Fibroblast of peridontal ligament (primary cell): Measurements from ENCODE around the gene MBP.

Experiments
- DNase-seq: peaks from one replicate; pipeline ENCODE4 v3.0.0-alpha.2; 2010; ENCODE audit errors: extremely low read depth

The MBP gene

DNA sequence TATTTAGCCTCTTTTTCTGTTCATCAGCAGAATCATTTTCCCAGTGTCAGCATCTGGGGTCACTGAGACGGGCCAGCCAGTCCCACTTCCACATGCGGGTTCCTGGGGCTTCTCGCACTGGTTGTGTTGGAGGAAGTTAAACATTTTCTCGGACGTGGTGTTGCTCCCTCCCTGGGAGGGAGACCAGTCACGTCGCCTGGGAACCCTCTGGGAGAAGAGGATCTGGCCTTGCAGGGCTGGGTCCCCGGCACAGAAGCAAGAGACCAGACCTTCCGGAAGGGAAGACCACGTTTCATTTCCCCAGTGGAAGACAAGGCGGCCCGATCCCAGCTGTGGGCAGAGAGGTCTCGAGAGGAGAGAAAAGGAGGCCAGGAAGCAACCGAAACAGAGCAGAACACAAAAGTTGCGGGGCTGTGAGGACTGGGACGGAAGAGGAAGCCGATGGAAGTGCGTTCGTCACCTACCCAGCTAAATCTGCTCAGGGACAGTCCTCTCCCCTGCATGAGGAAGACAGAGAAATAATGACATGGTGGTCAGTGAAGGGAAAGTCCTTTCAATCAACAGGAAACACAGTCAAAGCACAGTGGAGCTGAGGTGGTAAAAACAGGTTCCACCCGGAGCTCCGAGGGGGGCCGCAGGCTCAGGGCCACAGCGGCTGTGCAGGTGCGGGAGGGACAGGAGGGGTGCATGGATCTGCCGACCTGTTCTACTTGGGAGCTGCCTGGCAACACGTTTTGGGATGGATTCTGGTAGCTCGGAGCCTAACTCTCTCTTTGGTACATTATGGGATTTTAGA is 144.4 kb downstream of the MBP start:
- no peak for DNase-seq

GRCh38 chr18:76986406-76986805 is 146.2 kb downstream of the MBP start:
- DNase-seq: no peak

- no peak for DNase-seq
Observed at GRCh38 chr18:76985951-76986236, 146.7 kb downstream of the MBP start.

DNA sequence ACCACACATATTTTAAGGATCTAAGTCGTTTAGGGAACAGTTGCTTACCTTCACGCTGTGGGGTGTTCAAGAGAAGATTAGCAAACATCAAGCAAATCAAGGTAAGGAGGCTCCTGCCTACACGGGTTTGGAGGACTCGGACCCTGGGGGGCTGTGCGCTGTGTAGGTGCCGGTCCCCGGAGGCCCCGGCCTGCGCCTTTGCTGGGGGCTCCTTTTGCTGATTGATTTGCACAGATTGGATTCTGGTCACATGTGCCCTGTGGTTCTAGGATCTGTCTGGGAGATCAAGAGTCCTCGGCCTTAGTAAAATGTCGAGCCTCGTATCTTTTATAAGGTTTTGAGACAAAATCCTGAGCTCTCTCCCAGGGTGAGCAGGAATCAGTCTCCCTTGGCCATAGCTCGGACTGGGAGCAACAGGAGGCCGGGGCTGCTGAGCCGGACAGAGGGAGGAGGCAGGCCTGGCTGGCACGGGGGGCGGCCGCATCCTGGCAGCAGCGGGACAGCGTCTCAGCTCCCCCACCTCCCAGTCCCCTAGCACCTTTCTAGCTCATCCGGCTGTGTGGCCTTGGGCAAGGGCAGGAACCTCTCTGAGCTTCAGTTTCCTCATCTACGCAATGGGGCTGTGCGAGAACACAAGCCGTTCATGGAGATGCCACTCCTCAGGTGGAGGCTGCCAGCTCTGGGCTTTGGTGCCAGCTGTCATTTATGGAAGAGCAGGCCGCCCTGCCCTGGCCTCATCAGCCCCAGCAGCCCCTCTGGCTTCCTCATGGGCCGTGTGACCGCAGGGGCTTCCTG is 147.2 kb downstream of the MBP start:
- DNase-seq: no peak

DNA sequence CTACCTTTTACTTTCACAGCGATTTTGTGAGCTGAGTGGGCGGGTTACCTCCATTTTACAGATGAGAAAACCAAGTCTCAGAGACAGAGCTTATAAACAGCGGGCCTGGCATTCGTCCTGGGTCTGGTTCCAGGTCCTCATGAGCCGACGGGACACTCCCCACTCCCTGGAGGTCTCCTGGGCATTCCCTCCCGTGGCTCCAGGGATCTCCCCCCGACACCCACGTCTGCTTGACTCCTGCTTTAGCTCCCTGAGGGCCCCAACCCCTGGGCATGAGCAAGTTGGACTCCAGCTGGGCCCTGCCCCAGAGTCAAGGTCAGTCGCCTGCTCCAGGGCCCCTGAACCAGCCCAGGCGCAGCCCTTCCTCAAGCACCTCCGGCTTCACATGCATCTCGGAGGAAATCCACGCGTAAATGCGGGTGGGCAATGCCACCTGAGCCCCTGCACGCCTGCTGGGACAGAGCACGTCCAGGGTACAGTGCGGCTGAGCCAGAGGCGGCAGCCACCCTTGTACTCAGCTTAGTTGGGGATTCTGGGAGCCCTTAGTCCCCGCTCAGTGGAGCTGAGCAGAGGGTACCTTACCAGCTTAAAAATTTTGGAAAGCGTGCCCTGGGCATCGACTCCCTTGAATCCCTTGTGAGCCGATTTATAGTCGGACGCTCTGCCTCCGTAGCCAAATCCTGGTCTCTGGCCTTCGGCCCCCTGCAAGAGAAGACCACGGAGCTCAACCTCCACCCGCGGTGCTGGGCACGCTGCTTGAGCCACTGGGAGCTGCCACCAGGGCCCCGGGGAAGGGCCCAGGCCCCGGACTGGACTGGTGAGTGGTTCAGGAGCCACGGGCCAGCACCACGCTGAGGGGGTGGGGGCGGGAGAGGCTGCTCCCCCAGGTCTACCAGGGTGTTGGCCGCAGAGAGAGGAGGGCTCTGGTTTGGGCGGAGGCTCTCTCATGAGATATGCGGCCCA is 148.1 kb downstream of the MBP start:
- no peak for DNase-seq

- DNase-seq: no peak
Observed at GRCh38 chr18:76983613-76984051, 149.0 kb downstream of the MBP start.

- peak; percentile 58 for DNase-seq
Observed at GRCh38 chr18:76982841-76983583, 149.6 kb downstream of the MBP start.

DNA sequence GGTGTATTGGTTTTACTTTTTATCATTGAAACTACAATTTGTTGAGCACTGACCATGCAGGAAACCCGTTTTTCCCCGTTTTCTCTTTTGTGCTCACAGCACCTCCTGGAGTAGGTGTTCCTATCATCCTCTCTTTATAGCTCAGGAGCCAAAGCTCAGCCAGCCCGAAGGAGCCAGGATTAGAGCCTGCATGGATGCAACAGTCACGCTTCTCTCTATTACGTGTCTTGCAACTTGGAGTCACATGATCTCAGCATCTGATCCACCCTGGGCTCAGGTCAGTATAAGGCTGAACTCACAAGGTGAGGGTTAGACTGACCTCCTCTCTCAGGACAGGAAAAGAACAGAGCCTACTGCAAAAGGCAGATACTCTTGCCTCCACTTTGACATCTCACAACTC is 150.5 kb downstream of the MBP start:
- DNase-seq: no peak

DNA sequence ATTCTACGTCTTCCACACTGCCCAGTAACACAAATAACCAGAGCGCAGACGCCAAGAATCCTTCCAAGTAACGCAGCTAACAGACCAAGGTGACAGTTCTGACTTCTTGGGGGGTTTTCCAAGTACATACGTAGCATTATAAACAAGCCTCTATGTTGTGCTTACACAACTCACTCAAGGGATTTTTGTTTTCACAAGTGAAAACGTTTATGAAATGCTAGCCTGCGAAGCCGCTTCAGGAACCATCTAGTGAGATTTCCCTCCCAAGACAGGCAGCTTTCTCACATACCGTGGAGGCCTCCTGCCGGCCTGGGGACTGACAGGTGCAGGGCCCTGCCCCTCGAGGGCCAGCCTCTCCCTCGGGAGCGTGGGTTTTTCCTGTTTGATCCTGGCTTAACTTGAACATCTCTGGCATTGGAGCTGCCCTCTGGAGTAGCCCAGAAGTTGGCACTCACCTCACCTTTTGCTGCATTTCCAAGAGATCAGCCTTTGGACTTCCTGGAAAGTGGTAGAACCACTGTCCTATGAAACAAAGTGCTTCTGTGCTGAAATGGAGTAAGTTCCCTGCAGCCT is 151.1 kb downstream of the MBP start:
- DNase-seq: no peak

DNA sequence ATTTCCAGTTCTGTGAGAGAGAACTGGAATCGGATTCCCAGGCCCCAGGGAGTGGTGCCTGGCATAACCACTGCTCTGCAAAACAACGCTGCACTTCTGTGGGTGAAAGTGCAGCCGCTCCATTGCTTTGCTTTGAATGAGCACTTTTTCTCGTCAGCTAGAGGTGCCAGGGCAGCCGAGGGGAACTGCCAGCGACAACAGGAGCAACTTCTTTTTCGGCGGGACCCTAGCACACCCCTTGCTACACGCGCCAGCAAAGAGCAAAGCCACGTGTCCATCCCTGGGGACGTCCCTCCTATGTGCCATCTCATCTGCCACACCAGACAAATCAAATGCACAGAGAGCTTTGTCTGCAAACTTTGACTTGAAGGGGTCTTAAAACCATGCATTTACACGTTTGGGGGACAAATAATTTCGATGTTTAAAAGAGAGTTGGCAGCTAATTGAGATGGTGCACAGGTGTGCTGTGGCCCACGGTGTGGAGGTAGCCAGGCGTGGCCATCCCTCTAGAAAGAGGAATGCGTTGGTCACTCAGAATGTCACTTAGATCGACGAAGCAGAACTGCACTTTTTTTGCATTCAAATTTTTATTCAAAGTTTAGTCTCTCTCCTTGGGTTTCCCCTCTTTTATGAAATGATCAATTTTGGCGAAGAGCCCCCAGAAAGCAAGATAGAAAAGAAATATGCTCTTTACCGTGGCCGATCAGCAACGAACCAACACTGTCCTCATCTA is 151.8 kb downstream of the MBP start:
- no peak for DNase-seq

GRCh38 chr18:76979906-76980305 is 152.7 kb downstream of the MBP start:
- DNase-seq: no peak

DNA sequence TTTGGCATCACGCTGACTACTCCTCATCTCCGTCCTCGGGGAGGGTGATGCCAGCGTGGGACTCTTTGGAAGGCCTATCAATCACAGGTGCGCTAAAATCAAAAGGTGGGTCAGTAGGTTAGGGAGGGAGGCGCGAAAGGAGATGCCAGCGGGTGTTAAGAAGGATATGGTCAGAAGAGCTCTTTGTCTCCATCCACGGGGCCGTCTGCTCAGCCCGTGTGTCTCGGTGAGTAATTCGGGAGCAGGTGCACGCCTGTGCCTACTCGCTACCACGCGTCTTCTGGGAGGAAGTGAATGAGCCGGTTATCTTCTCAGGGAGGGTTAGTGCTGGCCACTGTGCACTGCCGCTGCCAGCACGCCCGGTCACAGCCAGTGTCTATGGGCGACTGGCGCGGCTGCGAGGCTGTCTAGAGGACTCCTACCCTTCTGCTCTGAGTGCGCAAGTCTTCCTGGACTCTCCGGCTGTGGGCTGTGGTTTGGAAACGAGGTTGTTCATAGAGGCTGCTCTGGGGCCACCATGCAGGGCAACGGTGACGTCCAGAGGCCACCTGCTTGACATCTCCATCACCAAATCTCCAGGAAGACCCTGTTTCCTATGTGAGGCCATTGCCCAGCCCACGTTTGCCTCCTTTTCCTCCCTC is 153.4 kb downstream of the MBP start:
- no peak for DNase-seq

DNA sequence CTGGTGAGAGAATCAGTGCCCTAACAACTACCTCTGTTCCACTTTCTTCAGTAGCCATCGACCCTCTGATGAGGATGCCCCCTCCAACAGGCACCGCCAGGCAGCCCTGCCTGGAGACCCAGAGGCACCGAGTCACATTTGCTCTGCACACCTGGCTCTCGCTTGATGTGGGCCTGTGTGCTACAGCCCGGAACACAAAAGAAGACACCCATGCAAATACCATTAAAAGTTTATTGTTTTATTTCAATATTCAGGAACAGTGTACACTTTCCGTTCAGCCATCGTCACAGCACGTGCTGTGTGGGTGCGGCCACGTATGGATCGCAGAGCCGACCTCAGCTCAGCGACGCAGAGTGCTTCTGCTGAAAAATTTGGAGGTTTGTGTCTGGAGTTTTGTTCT is 154.0 kb downstream of the MBP start:
- DNase-seq: no peak

- no peak for DNase-seq
Observed at GRCh38 chr18:76977684-76978232, 154.8 kb downstream of the MBP start.

- no peak for DNase-seq
Observed at GRCh38 chr18:76977108-76977621, 155.4 kb downstream of the MBP start.

DNA sequence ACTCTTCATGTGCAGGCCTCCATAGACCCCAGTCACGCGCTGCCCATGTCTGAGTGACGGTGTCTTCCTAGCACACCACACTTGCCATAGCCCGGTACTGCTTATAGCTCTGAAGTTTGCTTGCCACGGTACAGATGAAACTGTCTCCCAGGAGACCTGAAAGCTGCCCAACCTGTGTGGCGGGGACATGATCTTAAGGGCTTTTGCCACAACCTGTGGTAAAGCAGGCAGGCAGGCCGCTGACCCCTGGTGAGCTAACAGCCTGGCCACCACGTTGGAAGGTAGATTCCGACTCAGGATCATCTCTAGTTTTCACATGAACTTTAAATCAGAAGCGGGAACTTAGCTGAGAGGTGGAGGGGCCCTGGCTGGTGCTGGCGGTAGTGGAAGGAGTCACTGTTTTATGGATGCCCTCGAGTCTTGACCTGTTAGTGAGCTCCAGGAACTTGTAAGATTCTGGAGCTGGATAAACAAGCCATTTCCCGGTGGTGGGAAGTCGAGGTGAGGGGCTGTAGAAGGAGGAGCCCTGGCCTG is 156.9 kb downstream of the MBP start:
- DNase-seq: no peak

- DNase-seq: no peak
Observed at GRCh38 chr18:76974386-76974785, 158.2 kb downstream of the MBP start.

GRCh38 chr18:76973520-76974266 is 158.9 kb downstream of the MBP start:
- no peak for DNase-seq
